Hepatocyte (in vitro differentiated cells): ENCODE results near the gene MTHFD1L.

Experiments
- EZH2 ChIP-seq: fragments of 200-600 bp; sonication (generic); IDR thresholded peaks from 2 replicates; pipeline ENCODE4 v1.6.1; 2016; ENCODE audit warnings: antibody characterized with exemption, mild to moderate bottlenecking, borderline replicate concordance
- TF ChIP-seq, protein P1 (sequence below): fragments of 200-600 bp; sonication (generic); IDR thresholded peaks from 2 replicates; pipeline ENCODE4 v1.5.1; 2016; ENCODE audit warnings: antibody characterized with exemption, mild to moderate bottlenecking; ENCODE audit not compliant: poor library complexity

DNA sequence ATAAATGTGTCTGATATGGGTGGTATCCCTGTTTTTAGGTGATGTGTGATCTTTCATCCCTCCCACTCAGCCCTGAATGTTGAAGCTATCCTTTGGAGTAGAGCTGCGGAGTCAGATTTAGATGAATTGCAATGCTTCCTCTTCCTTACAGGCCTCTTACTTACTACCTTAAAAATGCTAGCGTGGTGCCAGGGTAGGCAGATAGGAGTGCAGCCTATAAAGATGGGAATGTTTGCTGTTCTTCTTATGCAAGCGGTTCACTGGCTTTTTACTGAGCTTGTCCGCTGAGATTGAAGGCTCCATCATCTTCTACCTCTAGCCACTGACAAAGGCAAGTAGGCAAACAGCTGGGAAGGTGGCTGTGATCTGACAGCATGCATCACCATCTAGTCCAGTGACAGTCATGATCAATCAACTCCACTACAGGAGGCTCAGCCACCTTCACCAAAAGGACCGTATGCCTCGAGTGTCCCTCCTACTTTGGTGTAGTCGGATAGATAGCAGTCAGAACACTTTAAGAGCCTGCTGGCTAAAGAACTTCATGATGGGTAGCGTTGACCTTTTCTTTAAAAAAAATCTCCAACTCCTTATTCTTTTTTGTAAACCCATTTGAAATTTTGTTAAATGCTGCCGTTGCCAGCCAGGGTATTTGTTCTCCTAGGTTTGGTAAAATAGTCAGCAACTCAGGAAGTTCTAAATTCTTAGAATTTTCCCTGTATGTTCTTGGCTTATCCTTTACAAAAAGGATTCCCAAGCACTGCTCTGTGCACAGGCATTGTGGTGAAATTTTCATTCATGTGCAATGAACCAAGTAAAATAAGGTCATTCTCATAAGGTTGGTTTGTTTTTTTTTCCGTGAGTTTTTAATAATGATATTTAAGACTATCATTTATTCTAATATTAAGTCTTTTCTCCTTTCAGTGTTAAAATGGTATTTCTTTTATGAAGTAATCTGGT is 169.6 kb downstream of the MTHFD1L start:
- TF ChIP-seq, protein P1, sequence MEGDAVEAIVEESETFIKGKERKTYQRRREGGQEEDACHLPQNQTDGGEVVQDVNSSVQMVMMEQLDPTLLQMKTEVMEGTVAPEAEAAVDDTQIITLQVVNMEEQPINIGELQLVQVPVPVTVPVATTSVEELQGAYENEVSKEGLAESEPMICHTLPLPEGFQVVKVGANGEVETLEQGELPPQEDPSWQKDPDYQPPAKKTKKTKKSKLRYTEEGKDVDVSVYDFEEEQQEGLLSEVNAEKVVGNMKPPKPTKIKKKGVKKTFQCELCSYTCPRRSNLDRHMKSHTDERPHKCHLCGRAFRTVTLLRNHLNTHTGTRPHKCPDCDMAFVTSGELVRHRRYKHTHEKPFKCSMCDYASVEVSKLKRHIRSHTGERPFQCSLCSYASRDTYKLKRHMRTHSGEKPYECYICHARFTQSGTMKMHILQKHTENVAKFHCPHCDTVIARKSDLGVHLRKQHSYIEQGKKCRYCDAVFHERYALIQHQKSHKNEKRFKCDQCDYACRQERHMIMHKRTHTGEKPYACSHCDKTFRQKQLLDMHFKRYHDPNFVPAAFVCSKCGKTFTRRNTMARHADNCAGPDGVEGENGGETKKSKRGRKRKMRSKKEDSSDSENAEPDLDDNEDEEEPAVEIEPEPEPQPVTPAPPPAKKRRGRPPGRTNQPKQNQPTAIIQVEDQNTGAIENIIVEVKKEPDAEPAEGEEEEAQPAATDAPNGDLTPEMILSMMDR, result no peak
- TF ChIP-seq EZH2, result no peak
